Lung (tissue), 12 donors: ENCODE data around the gene FAT1. TPM values are rescaled to one million over a fixed set of nuclear protein-coding genes. Genes with fewer than 3 reads are reported as not detected.

Experiments used
- ATAC-seq: fragments of 200-7000 bp; cut with Tn5 transposase; one replicate; pipeline ENCODE4 v1.9.1; 2020; ENCODE audit warnings: moderate number of reproducible peaks; ENCODE audit not compliant: insufficient read depth, low FRiP score
- DNase-seq, 3 donors: peaks; one replicate each; pipeline ENCODE4 v3.0.0-alpha.2; 2013 to 2017
- H3K27ac ChIP-seq, 2 donors: one replicate each; pipeline ENCODE4 v1.5.1; 2013; ENCODE audit warnings: mild to moderate bottlenecking in 2 of 2, moderate library complexity in 2 of 2, control low read depth in 1 of 2, inconsistent platforms in 1 of 2, low read depth in 1 of 2, low read length in 1 of 2
- H3K27me3 ChIP-seq, 3 donors: one replicate each; pipeline ENCODE4 v1.5.1; 2013; ENCODE audit warnings: low read length in 2 of 3; ENCODE audit not compliant: control insufficient read depth in 3 of 3, insufficient read depth in 3 of 3
- H3K36me3 ChIP-seq, 4 donors: one replicate each; pipeline ENCODE4 v1.5.1; 2013; ENCODE audit warnings: low read length in 4 of 4, mild to moderate bottlenecking in 1 of 4, moderate library complexity in 1 of 4; ENCODE audit not compliant: control insufficient read depth in 4 of 4, insufficient read depth in 4 of 4
- H3K4me1 ChIP-seq, 5 donors: one replicate each; pipeline ENCODE4 v1.5.1; 2013; ENCODE audit warnings: low read length in 5 of 5, mild to moderate bottlenecking in 2 of 5, moderate library complexity in 1 of 5; ENCODE audit not compliant: control insufficient read depth in 5 of 5, insufficient read depth in 5 of 5
- H3K4me3 ChIP-seq: one replicate; pipeline ENCODE4 v1.5.1; 2013; ENCODE audit warnings: mild to moderate bottlenecking, control low read depth, moderate library complexity
- H3K9ac ChIP-seq, 2 donors: one replicate each; pipeline ENCODE4 v1.5.1; 2013; ENCODE audit warnings: low read length in 2 of 2, control low read depth in 1 of 2; ENCODE audit not compliant: insufficient read depth in 1 of 2
- H3K9me3 ChIP-seq, 4 donors: one replicate each; pipeline ENCODE4 v1.5.1; 2013; ENCODE audit warnings: low read length in 3 of 4, mild to moderate bottlenecking in 1 of 4, moderate library complexity in 1 of 4; ENCODE audit not compliant: control insufficient read depth in 4 of 4, insufficient read depth in 3 of 4
- WGBS, 2 donors: extraction: QIAGEN DNeasy Blood & Tissue Kit; methylation state at CpG; one replicate each; pipeline ENCODE4 v1.1.7; 2013; 5-methylcytosine and 5-hydroxymethylcytosine counted together
- polyA plus RNA-seq, 2 donors: library from polyadenylated mRNA; stranded (reverse); fragments of 200-250 nt; gene quantifications; one replicate each; pipeline ENCODE4 v1.2.1, GENCODE V29; 2013
- total RNA-seq, 2 donors: library from RNA; depleted of rRNA in 1 of 2; stranded (reverse); fragments of >200 nt in 1 of 2; gene quantifications; one replicate each; pipeline ENCODE4 v1.2.1, GENCODE V29; 2014 to 2021
- TF ChIP-seq, protein P1 (sequence below): IDR thresholded peaks from 2 replicates; pipeline ENCODE4 v1.5.1; 2012; ENCODE audit warnings: mild to moderate bottlenecking; ENCODE audit errors: control extremely low read depth, extremely low read depth
- donor health status: control.
- donor health status: control.
- donor health status: Bipolar disorder and iron deficiency.
- donor health status: healthy.
- donor health status: DM: yes; HTN: yes; CAD: no.

The FAT1 gene
- total and polyA plus RNA-seq, 4 donors: 19.4 to 318 (median 72.3) TPM

DNA sequence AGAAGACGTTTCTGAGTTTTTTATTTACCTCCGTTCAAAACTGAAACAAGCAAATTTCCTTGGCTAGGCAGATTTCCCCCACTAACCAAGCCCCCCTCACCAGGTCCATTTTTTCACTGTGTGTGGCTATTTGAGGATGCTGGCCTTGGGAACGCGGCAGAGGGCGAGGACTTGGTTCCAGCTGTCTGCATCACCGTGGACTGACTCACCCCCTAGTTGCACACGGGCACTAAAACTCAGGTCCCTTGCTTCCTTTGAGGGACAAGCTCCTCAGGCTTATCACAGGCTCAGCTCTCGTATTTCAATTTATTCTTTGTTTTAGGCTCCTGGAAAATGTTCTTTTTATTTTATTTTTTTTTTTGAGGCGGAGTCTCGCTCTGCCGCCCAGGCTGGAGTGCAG lies 159.9 kb downstream of the FAT1 start:
- Histone ChIP-seq H3K4me3 (no peak overlapping the region), H3K27me3 (peaks cover 0 to 2% (median 0%) of the 10 kb centered on the region in 3 donors), H3K4me1 (no peaks in the 10 kb centered on the region), H3K27ac (no peak overlapping the region), H3K9me3 (no peaks in the 10 kb centered on the region), H3K9ac (no peak overlapping the region), H3K36me3 (no peaks in the 10 kb centered on the region)
- no peak for ATAC-seq
- TF ChIP-seq, protein P1, sequence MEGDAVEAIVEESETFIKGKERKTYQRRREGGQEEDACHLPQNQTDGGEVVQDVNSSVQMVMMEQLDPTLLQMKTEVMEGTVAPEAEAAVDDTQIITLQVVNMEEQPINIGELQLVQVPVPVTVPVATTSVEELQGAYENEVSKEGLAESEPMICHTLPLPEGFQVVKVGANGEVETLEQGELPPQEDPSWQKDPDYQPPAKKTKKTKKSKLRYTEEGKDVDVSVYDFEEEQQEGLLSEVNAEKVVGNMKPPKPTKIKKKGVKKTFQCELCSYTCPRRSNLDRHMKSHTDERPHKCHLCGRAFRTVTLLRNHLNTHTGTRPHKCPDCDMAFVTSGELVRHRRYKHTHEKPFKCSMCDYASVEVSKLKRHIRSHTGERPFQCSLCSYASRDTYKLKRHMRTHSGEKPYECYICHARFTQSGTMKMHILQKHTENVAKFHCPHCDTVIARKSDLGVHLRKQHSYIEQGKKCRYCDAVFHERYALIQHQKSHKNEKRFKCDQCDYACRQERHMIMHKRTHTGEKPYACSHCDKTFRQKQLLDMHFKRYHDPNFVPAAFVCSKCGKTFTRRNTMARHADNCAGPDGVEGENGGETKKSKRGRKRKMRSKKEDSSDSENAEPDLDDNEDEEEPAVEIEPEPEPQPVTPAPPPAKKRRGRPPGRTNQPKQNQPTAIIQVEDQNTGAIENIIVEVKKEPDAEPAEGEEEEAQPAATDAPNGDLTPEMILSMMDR: no peak
- no peak for DNase-seq
- 78 to 88% methylated on average over 11 of the region's 11 CpGs for WGBS, 2 donors

DNA sequence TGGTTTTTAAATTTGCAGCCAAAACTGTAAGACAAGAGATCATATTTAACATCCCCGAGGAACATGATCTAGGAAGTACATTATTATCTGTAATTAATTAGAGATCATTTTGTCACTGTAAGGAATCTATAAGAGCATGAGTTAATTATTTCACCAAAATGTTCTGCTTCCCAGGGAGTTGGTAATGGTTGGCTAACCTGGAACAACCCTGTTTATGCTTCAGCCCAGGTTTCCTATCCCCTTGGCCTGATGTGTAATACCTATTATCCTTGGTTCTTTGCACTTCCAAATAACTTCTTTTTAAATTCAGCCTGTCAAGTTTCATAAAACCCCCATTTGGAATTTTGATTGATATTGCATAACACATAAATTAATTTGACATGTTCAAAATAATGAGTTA lies 161.9 kb downstream of the FAT1 start:
- ATAC-seq (no peak), DNase-seq (no peak)
- Histone ChIP-seq H3K27ac (no peak overlapping the region), H3K4me3 (no peak overlapping the region), H3K36me3 (no peaks in the 10 kb centered on the region), H3K9me3 (no peaks in the 10 kb centered on the region), H3K27me3 (peaks cover 0 to 9% (median 2%) of the 10 kb centered on the region in 3 donors), H3K9ac (no peak overlapping the region), H3K4me1 (no peaks in the 10 kb centered on the region)
- TF ChIP-seq, protein P1: no peak
- 79 to 89% methylated on average over 1 of the region's 1 CpG for WGBS, 2 donors

DNA sequence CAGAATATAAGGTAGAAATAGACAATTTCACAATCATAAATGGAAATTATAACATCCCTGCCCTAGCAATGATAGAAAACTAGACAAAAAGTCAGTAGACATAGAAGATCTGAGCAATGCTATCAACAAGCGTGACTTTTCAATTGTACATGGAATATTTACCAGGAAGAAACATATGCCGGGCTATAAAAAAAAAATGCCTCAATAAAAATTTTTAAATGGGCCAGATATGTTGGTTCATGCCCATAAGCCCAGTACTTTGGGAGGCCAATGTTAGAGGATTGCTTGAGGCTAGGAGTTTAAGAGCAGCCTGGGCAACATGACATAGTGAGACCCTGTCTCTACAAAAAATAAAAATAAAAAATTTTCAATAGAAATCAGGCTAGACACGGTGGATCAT lies 163.0 kb downstream of the FAT1 start:
- no peak overlapping the region for H3K27ac ChIP-seq
- H3K27me3 ChIP-seq: peaks cover 0 to 11% (median 1%) of the 10 kb centered on the region in 3 donors
- no peaks in the 10 kb centered on the region for H3K36me3 ChIP-seq
- ATAC-seq (no peak), DNase-seq (no peak)
- H3K4me3 ChIP-seq: no peak overlapping the region
- no peaks in the 10 kb centered on the region for H3K4me1 ChIP-seq
- TF ChIP-seq, protein P1: no peak
- WGBS, 2 donors: 93 to 97% methylated on average over 3 of the region's 3 CpGs
- no peak overlapping the region for H3K9ac ChIP-seq
- no peaks in the 10 kb centered on the region for H3K9me3 ChIP-seq

DNA sequence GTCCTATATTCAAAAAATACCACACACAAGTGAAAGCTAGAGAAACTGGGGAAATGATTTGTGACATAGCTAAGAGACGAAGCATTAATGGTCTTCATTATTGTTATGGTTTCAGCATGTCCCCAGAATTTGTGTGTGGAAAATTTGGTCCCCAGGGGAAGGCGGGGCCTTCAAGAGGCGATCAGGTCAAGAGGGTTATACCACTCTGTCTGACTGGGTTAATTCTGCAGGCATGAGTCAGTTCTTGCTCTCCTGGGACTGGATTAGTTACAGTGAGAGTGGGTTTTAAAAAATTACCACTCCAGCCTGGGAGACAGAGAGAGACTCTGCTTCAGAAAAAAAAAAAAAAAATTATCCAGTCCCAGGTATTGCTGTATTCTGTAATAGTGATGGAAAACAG lies 166.2 kb downstream of the FAT1 start:
- WGBS, 2 donors: 71 to 80% methylated on average over 3 of the region's 3 CpGs
- peaks cover 0 to 29% (median 21%) of the 10 kb centered on the region in 3 donors for H3K27me3 ChIP-seq
- H3K9ac ChIP-seq: no peak overlapping the region
- TF ChIP-seq, protein P1: no peak
- peaks cover 0 to 2% (median 0%) of the 10 kb centered on the region in 4 donors for H3K9me3 ChIP-seq
- no peaks in the 10 kb centered on the region for H3K36me3 ChIP-seq
- no peak for ATAC-seq
- H3K27ac ChIP-seq: no peak overlapping the region
- H3K4me3 ChIP-seq: no peak overlapping the region
- no peak for DNase-seq
- peaks cover 0 to 6% (median 3%) of the 10 kb centered on the region in 5 donors for H3K4me1 ChIP-seq
